Inferior parietal cortex (tissue), 1 donor: Measurements from ENCODE around the gene SYT7.

Source experiments
- DNase-seq: peaks from one replicate; pipeline ENCODE4 v3.0.0-alpha.2; 2016; ENCODE audit errors: extremely low spot score

Gene SYT7

DNA sequence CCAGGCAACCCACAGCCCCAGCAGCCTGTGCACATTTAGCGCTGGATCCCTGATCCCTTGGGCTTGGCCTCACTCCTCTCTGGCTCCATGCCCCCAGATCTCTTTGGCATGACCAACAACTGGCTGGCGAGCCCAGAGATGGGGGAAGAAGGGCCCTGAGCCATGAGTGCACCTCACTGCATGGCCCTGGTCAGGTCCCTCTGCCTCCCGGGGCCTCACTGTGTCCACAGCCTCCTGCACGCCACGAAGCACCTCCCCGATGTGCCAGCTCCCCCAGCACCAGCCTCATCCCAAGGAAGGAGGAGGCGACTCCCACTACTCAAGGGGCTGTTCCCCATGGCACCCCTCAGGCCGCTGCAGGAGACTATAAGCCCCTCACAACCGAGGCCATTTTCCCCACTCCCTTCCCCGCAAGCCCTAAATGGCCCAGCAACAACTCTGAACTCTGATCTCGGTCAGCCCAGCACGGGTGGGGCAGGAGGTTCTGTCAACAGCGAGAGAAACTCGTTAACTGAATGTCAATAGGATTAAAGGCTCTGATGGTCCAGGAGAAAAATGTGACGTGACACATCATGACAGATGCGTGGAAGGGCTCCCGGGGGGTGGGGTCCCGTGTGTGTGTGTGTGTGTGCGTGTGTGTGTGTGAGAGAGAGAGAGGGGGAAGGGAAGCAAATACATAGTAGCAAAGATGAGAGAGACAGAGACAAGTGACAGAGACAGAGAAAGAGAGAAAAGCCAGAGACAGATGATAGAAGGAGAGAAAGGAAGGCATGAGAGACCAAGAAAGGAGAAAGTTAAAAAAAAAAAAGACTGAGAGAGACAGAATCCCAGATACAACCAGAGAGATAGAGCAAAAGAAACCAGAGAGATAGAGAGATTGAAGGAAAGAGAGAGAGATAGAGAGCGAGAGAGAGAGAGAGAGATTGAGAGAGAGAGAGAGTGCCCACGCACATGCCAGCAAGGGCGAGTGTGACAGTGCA lies 28.4 kb upstream of the SYT7 start:
- no peak for DNase-seq

DNA sequence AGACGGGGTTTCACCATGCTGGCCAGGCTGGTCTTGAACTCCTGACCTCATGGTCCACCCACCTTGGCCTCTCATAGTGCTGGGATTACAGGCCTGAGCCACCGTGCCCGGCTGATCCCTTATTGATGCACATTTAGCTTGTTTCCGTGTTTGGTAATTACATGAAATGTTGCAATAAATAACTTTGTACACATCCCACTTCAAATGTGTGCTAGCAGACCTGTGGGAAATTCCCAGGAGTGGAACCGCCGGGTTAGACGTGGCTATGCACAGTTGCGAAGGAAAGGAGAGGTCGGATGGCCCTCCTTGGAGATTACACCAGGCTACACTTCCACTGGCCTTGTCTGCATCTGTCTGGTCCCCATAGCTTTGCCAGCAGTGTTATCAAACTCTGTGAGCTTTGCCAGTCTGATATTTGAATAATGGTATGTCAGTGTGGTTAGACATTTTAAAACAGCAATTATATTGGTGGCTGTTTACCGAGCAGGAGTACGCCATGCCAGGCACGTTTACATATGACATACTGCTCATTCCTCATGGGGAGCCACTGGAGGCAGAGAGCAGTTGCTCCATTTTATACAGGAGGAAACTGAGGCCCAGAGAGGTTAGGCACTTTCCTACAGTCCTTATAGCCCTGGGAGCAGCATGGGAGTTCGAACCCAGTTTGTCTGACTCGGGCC lies 27.2 kb upstream of the SYT7 start:
- no peak for DNase-seq

DNA sequence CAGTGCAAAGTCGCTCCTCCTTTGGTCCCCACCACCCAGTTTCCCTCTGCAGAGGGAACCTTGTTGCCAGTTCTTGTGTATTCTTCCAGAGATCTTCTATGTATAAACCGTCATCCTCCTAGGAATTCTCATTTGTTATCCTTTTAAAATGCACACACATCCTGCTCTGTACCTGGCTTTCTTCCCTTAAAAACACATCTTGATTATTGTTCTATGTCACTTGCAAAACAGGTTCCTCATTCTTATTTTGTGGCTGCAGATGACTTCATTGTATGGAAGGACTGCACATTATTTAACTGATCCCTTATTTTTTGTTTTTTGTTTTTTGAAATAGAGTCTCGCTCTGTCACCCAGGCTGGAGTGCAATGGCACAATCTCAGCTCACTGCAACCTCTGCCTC lies 26.6 kb upstream of the SYT7 start:
- no peak for DNase-seq

DNA sequence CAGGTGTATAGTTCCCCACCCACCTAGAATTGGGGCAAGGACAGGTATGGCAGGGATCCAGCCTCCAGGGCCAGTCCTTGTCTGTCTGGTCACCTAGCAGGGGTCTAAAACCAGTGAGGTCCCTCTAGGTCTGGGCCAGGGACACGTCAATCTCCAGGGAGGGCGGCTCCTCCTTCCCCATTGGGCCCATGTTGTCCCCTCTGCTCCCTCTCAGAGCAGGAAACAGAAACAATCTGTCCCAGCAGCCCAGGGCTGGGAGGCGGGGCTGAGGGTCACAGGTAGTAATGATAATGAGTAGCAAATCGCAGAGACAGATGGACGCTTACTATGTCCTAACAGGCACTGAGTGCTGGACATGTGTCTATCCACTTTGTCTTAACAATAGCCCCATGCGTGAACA lies 22.8 kb upstream of the SYT7 start:
- DNase-seq: no peak

DNA sequence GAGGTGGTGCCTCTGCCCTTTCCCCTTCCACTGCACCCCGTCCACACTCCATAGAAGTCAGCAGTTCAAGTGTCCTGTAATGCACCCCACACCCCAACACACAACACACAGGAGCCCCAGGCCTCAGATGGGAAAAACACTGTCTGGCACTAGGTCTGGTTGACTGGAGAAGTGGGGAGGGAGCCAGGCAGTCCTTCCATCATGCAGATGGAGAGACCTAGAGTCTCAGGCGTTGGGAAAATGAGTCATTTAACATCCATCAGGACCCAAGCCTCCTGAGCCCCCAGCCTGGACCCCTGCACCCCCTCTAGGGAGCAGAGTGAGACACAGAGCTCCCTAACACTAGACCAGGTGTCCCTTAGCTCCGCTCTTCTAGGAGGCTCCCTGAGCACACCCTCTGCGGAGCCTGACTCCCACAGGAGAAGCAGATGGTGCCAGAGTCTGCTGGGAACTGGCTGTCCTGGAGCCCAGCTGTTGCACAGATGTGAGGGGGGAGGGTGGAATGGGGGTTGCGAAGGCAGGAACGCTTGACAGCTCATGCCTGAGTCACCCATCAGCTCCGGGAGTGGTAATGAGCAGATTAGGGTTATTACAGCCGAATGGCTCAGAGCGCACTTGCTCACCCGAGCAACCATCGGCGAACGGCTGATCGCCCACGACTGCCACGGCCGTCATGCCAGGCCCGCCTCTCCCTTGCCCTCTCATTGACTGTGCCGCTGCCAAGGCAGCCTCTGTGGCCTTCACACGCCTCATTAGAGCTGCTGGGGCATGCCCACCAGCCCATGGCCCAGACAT lies 22.1 kb upstream of the SYT7 start:
- peak; percentile 47 for DNase-seq

DNA sequence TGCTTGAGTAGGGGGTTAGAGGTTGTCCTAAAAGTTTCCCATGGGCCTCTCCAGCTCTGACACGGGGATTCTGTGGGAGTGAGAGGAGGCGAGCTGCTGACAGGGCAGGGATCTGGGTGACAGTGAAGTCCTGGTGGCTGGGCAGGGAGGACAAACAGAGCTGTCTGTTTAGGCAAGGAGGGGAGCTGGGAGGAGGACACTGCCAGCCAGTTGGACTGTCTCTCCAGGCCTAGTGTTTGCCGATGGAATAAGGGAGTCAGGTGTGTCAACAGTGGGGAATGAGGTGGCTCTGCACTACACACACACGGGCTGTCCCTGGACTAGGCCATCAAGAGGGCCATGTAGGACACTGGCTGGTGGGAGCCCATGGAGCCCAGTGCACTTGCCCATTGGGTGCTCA lies 20.6 kb upstream of the SYT7 start:
- no peak for DNase-seq

DNA sequence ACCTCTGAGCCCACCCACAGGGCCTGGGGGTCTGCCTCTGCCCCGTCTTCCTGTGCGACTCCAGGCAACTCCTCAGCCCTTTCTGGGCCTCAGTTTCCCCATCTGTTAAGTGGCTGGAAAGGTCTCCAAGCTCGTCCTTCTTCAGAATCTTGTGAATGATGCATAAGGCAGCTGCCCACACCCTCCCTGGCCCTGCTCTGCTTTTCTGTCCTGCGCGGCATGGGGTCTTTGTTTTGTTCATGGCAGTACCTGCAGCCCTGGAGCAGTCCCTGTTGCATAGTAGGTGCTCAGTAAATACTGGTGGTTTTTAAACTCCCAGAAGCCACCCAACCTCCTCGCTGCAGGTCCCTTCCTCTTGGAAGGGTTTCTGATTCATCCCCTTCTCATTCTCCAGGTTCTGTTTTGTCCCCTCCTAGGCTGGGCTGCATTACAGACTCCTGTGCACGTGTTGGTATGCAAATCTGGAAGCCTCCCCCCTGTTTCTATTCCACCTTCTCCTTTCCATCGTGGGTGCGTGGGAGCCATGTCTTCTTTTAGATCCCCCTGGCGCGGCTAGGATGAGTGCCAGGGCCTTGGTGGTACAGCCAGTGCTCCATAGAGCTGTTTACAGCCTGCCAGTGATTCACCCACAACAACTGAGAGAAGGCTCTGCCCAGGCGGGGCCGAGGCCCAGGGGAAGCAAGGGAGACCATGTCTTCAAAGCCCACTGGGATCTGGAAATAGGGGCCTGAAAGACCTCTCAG lies 19.3 kb upstream of the SYT7 start:
- DNase-seq: peak; percentile 58

DNA sequence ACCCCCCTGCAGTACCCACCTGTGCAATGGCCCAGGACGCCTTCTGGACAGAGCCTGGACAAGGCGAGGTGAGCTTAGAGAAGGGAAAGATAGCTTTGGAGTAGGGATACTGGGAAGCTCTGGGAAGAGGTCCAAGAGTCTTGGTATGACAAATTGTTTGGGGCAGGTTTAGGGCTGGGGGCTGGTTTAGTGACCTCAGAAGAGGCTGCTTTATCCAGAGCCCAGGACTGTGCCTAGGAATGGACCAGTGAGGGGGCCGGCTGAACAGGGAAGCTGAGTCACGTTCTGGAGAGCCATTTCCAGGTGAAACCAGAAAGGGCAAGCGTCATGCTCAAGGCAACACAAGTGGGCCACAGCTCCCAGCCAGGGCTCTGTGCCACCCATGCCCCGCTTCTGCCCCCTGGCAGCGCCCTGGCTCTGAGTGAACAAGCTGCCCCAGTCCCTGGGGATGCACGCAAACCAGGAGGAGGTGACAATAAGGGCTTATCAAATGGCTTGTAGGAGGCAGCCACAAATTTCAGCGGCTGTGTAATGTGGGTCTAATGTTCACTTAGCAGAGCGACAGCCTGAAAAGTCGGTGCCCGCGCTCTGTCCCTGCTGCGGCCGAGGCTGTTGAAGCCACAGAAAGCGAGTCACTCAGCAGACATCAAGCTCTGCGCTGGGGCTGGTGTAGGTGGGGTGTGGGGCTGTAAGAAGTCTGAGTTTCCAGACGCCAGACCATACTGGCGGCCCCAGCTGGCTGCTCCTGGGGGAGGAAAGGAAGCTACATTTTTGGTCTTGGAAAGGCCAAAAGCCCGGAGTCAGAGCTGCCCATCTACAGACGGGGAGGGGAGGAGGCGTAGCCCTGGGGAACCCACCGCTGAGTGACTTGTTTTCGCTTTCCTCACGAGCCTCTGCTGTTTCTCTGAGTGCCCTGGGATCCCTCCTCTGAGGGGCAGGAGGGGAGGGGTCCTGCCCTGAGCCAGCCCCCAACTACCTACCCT lies 18.3 kb upstream of the SYT7 start:
- DNase-seq: no peak

DNA sequence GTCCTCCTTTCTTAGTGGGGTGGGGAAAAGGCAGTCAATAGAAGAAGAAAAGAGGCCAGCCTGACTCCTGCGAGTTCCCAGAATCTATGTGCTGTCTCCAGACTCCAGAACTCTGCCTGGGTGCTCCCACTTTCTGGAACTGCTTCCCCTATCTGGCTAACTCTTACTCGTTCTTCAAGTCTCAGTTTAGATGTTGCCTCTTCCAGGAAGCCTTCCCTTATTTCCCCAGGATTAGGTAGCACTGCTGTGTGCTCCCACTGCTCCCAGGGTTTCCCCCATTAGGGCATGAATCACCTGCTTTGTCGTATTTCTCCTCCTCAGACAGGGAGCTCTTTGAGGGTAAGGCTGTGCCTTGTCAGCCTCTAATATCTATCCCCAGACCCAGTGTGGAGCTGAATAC lies 17.5 kb upstream of the SYT7 start:
- DNase-seq: no peak

DNA sequence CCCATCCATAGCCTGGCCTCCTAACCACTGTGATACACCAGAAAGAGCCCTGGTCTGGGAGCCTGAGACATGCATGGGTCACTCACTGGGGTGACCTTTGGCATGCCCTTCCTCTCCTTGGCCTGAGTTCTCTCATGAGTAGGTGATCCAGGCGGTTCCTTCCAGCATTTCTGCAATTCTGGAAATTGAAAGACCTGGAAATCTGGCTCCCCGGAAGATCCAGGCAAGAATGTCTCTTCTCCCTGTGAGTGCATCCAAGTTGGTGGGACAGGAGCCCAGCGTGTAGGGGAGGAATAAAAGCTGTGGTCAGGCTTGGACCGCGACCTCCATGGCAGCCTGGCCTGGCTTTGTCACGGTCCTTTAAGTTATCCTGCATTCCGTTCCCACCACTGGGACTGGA lies 16.1 kb upstream of the SYT7 start:
- DNase-seq: no peak

DNA sequence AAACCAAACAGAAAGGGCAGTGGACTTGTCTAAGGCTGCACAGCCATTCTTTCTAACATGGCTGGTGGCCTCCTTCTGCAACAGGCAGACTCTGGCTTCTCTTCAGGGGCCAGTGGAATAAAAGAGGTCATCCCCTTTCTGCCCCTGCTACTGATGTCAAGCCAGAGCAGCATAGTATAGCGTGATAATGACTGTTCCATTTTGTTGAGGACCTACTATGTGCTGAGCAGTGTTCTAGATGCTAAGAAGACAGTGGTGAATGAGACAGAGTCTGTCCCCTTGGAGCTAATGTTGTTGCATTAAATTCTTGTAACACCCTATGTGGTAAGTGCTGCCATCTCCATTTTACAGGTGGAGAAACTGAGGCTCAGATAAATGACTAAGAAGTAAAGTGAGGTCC lies 15.7 kb upstream of the SYT7 start:
- DNase-seq: no peak

DNA sequence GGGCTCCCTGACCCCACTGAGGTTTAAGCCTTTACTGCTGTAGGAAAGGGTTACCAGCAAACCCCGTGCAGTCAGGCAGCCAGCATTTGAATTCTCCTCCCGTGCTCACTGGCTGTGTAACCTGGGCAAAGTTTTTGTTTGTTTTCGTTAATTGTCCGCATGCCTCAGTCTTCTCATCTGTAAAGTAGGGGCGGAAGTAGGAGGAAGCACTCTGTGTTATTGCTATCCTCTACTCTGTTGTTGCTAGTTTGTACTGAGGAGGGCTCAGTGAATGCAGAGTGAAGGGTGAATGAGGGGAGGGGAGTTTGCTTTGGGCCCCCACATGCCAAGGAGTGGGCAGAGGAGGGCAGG lies 14.0 kb upstream of the SYT7 start:
- DNase-seq: no peak

DNA sequence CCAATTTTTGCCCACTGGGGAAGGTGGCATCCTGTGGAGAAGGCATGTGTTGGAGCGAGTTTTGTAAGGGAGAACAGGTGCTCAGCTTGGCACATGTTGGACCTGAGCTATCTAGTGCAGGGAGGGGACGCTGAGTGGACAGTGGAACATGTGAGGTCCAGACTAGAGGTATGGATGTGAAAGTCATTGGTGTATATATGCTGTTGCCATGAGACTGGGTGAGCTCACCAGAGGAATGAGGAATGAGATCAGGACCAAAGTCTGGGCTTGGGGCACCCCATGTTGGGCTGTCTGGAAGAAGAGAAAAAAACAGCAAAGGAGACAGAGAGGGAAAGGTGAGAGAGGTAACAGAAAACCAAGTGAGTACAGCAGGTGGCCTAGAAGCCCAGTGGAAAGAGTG lies 12.3 kb upstream of the SYT7 start:
- DNase-seq: no peak

DNA sequence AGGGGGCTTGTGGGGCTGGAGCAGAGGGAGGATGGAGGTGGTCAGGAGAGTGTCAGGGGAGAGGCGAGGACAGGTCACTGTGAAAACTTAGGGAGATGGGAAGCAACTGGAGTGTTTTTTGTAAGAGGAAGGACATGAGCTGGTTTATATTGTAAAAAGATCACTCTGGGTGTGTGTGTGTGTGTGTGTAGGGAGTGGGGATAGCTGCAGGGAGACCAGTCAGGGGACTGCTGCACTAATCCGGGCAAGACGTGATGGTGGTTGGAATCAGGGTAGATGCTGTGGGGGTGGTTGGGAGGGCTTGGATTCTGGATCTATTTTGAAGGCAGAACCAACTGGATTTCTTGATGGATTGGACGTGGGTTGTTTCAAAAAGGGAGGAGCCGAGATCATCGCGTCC lies 11.3 kb upstream of the SYT7 start:
- DNase-seq: no peak

DNA sequence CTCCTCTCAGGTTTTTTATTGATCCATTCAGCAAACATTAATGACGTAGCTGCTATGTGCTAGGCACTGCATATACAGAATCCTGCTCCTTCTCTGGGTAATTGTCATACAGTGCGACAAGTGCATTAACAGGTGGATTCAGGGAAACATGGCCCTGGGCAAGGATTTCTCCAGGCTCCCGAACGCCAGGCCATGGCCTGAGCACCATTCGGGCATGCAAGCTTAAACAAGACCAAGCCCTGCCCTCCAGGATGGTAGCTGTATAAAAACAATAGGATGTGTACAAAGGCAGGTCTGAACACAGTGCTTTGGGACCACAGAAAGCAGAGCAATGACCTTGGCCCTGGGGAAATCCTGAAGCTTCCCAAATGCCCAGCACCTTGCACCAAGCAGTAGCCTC lies 9.1 kb upstream of the SYT7 start:
- no peak for DNase-seq

DNA sequence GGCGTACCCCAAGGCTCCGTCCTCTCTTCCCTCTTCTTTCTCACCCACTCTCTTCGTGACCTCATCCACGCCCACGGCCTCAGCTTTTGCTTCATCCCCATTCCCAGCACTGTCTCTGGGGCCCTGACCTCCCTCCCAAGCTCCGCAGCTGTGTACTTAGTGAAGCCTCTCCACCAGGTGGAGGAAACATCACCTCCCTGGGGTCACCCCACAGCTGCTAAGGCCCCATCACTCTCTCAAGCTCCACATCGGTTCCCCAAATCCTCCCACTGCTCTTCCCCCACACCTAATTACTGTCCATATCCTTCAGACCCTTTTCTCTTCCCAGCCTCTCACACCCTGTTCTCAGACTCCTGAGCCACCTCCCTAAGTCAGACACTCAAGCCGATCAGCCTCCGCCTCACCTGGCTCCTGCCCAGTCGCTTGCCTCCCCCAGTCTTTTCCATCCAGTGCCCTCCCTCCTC lies 7.9 kb upstream of the SYT7 start:
- DNase-seq: no peak

DNA sequence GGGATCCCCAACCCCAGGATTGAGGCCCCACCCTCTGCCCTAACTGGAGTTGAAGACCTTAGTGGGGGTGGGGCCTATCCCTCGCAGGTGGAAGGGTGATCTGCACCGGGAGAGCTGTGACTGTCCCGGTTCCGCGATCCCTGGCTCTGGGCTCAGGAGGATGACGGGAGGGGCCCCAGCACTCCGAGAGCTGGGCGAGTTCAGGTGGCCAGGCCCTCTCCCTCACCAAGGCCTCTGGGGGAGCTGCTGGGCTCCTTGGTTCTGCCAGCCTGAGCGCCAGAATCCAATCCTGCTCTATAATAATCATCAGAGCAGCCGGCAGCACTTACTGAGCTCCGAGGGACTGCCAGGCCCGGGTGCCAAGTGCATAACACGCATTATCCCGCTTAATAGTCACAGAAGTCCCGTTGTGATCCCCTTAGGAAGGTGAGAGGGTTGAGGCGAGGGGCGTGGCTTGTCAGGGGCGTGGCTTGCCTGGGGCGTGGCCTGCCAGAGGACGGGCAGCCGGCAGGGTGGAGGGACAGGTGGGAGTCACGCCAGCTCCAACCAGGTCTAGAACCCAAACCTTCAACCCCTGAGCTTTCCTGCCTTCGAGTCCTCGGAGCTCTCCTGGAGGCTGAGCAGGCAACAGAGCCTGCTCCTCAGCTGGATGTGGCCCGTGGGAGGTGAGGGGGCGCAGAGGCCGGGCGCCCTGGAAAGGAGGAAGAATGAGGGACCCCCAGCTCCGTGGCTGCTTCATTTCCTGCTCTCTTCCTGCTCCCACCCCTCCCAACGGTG lies 7.3 kb upstream of the SYT7 start:
- DNase-seq: no peak

DNA sequence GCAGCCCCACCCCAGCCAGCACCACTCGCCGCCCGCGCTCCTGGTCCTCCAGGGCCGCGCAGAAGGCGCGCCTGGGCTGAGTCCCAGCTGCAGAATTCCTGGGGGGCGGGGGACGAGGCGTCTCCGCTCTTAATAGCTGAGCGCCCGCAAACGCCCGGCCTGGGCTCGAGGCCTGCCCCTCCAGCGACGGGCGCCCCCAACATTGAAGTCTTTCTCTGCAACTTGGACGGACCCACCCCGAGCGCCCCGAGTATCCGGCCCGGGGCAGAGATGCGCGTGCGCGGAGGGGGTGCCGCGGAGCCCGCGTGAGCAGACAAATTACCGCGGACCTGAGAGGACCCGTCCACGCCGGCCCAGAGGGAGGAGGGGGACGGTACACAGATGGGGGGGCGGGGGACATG lies 6.7 kb upstream of the SYT7 start:
- DNase-seq: no peak

DNA sequence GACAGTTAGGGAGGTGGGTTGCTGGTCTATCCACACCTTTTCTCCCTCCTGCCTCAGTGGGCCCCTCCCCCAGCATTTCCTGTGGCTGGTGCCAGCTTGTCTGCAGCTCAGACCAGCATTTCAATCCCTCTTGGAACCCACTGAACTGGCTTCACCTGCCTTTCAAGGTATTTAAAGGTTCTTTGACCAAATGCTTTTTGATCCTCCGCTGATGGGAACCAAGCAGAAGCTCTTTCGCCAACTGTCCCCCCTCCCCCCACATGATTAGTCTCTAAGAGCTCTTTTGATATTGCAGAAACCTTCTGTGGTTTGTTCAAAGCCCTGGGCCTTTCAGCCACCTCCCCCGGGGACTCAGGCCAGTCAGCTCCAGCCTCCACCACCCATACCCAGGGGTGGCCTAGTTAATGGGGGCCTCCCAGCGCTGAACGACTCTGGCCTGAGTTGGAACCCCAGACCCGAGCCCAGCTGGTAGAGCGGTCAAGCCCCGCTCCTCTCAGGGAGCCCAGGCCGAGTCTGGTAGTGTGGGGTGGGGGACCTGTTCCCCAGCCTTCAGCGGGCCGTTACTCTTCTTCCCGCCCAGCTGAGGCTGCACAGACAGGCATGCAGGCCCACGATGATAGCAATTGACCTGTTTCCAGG lies 6.0 kb upstream of the SYT7 start:
- no peak for DNase-seq
